LNCaP clone FGC (cell line): ENCODE results near the gene ORC4.

Source experiments
- DNase-seq: peaks from one replicate; pipeline ENCODE4 v3.0.0-alpha.2; 2011; ENCODE audit warnings: low read depth
- H3K4me3 ChIP-seq: 2 replicates; pipeline ENCODE4 v1.5.1; 2011; ENCODE audit warnings: mild to moderate bottlenecking, low read depth, low read length, control low read depth
- CTCF ChIP-seq: IDR thresholded peaks from 2 replicates; pipeline ENCODE4 v1.5.1; 2012; ENCODE audit warnings: mild to moderate bottlenecking; ENCODE audit not compliant: control insufficient read depth, insufficient read depth; ENCODE audit errors: extremely low read depth

The ORC4 gene

GRCh38 chr2:148049284-148049683, 28.7 kb upstream of the ORC4 start:
- H3K4me3 ChIP-seq, result no peak overlapping the region
- DNase-seq, result no peak
- no peak for TF ChIP-seq CTCF

GRCh38 chr2:148048475-148049221, 28.1 kb upstream of the ORC4 start:
- no peak for TF ChIP-seq CTCF
- DNase-seq, result no peak
- no peak overlapping the region for H3K4me3 ChIP-seq

GRCh38 chr2:148046802-148047201, 26.3 kb upstream of the ORC4 start:
- no peak for TF ChIP-seq CTCF
- no peak overlapping the region for H3K4me3 ChIP-seq
- DNase-seq, result no peak

GRCh38 chr2:148044322-148044721, 23.8 kb upstream of the ORC4 start:
- no peak overlapping the region for H3K4me3 ChIP-seq
- no peak for TF ChIP-seq CTCF
- no peak for DNase-seq

GRCh38 chr2:148042219-148042618, 21.7 kb upstream of the ORC4 start:
- H3K4me3 ChIP-seq, result no peak overlapping the region
- no peak for DNase-seq
- no peak for TF ChIP-seq CTCF

GRCh38 chr2:148039783-148040182, 19.2 kb upstream of the ORC4 start:
- no peak overlapping the region for H3K4me3 ChIP-seq
- no peak for TF ChIP-seq CTCF
- no peak for DNase-seq

GRCh38 chr2:148032215-148032614, 11.7 kb upstream of the ORC4 start:
- DNase-seq, result no peak
- no peak for TF ChIP-seq CTCF
- no peak overlapping the region for H3K4me3 ChIP-seq
